Activated naive CD4-positive, alpha-beta T cell treated with anti-CD3 and anti-CD28 coated beads for 36 hours (primary cell): ENCODE measurements around the gene PTER. TPM values are rescaled to one million over a fixed set of nuclear protein-coding genes. Genes with fewer than 3 reads are reported as not detected.

Experiments
- CTCF ChIA-PET: fragments of 350-600 bp; sonication (Branson Sonifier 250); formaldehyde crosslinking; loops from one replicate; lab custom pipeline; 2021; ENCODE audit warnings: antibody characterized with exemption; lab: Charles Lee
- DNase-seq: peaks from one replicate; pipeline ENCODE4 v3.0.0-alpha.2; 2020
- H3K27ac Mint-ChIP-seq: one replicate; pipeline ENCODE4 v1.8.0; 2021; ENCODE audit warnings: mild to moderate bottlenecking, mixed read lengths
- H3K27me3 Mint-ChIP-seq: one replicate; pipeline ENCODE4 v1.8.0; 2021; ENCODE audit warnings: low read depth, mixed read lengths
- H3K36me3 Mint-ChIP-seq: one replicate; pipeline ENCODE4 v1.8.0; 2021; ENCODE audit warnings: low read depth, mixed read lengths
- H3K4me1 Mint-ChIP-seq: one replicate; pipeline ENCODE4 v1.8.0; 2021; ENCODE audit warnings: low read depth, mixed read lengths
- H3K4me3 Mint-ChIP-seq: one replicate; pipeline ENCODE4 v1.8.0; 2021; ENCODE audit warnings: mild to moderate bottlenecking, moderate library complexity, mixed read lengths
- H3K9me3 Mint-ChIP-seq: one replicate; pipeline ENCODE4 v1.8.0; 2021; ENCODE audit warnings: mixed read lengths
- intact Hi-C: fragments of 100-400 bp; cut with micrococcal nuclease; formaldehyde crosslinking; loops from one replicate; pipeline ENCODE4 v1.15.1; 2023
- total RNA-seq, 2 experiments: library from RNA; stranded (reverse); gene quantifications; one replicate each; pipeline ENCODE4 v1.2.3, GENCODE V29; 2021

Gene PTER
- total RNA-seq, 2 experiments from 2014 or later = 15.0 to 16.7 TPM

GRCh38 chr10:16519908-16520861 lies 83.4 kb downstream of the PTER start:
- H3K4me1 Mint-ChIP-seq = peaks cover 6% of the 10 kb centered on the region
- intact Hi-C loops = loop anchor here (2.0 kb wide), 2 partner anchors 259 to 403 kb away; no protein-coding TSS in a partner anchor
- H3K27ac Mint-ChIP-seq = no peak overlapping the region
- DNase-seq = peak; percentile 33
- H3K27me3 Mint-ChIP-seq = peaks cover 41% of the 10 kb centered on the region
- H3K4me3 Mint-ChIP-seq = peak overlapping the region; percentile 73
- no peaks in the 10 kb centered on the region for H3K9me3 Mint-ChIP-seq
- CTCF ChIA-PET = no interaction called here
- H3K36me3 Mint-ChIP-seq = no peaks in the 10 kb centered on the region

GRCh38 chr10:16520900-16521299 lies 84.1 kb downstream of the PTER start:
- H3K27me3 Mint-ChIP-seq = peaks cover 41% of the 10 kb centered on the region
- H3K4me1 Mint-ChIP-seq = peaks cover 6% of the 10 kb centered on the region
- H3K27ac Mint-ChIP-seq = no peak overlapping the region
- DNase-seq = peak; percentile 56
- no peaks in the 10 kb centered on the region for H3K36me3 Mint-ChIP-seq
- CTCF ChIA-PET = interaction anchor here (0.6 to 0.7 kb wide), 2 partner anchors 269 to 854 kb away, joined by 3 to 5 read pairs; no protein-coding TSS in a partner anchor
- no peaks in the 10 kb centered on the region for H3K9me3 Mint-ChIP-seq
- intact Hi-C loops = loop anchor here (1.0 to 2.0 kb wide), 4 partner anchors 84 to 404 kb away; partner anchors contain the start of gene PTER
- H3K4me3 Mint-ChIP-seq = peak overlapping the region; percentile 62

GRCh38 chr10:16521311-16522016 lies 84.7 kb downstream of the PTER start, which contains the start of gene C1QL3:
TSS of gene C1QL3 (minus strand) at chr10:16521879. CDS start at chr10:16521065, 814 bp downstream.
- Mint-ChIP-seq H3K27ac (no peak within 1 kb of the TSS), H3K4me1 (peaks cover 6% of the 10 kb centered on the region), H3K4me3 (peak within 1 kb of the TSS; percentile 77), H3K36me3 (no peaks in the 10 kb centered on the region), H3K27me3 (peaks cover 41% of the 10 kb centered on the region), H3K9me3 (no peaks in the 10 kb centered on the region)
- CTCF ChIA-PET = interaction anchor here (0.6 to 0.7 kb wide), 3 partner anchors 269 to 1104 kb away, joined by 3 to 5 read pairs (median 3); no protein-coding TSS in a partner anchor
- intact Hi-C loops = loop anchor here (1.0 to 2.0 kb wide), 4 partner anchors 84 to 405 kb away; partner anchors contain the start of gene PTER
- peak; percentile 53 for DNase-seq

- CTCF ChIA-PET = no interaction called here
- intact Hi-C loops = no loop called here
These were observed 90.6 kb downstream of the PTER start for GRCh38 chr10:16527452-16527851.

GRCh38 chr10:16529853-16530252 lies 93.0 kb downstream of the PTER start:
- no peak overlapping the region for H3K4me3 Mint-ChIP-seq
- no peaks in the 10 kb centered on the region for H3K9me3 Mint-ChIP-seq
- peaks cover 16% of the 10 kb centered on the region for H3K27me3 Mint-ChIP-seq
- H3K4me1 Mint-ChIP-seq = no peaks in the 10 kb centered on the region
- H3K36me3 Mint-ChIP-seq = peaks cover 2% of the 10 kb centered on the region
- intact Hi-C loops = no loop called here
- no peak for DNase-seq
- CTCF ChIA-PET = no interaction called here
- H3K27ac Mint-ChIP-seq = no peak overlapping the region

More at GRCh38 chr10:16527452-16527851, 90.6 kb downstream of the PTER start:
- no peak overlapping the region for H3K27ac Mint-ChIP-seq
- peaks cover 34% of the 10 kb centered on the region for H3K27me3 Mint-ChIP-seq
- H3K4me3 Mint-ChIP-seq = no peak overlapping the region
- DNase-seq = no peak
- no peaks in the 10 kb centered on the region for H3K4me1 Mint-ChIP-seq
- peaks cover 2% of the 10 kb centered on the region for H3K36me3 Mint-ChIP-seq
- no peaks in the 10 kb centered on the region for H3K9me3 Mint-ChIP-seq

GRCh38 chr10:16536155-16536554 lies 99.3 kb downstream of the PTER start:
- Mint-ChIP-seq H3K36me3 (no peaks in the 10 kb centered on the region), H3K27ac (no peak overlapping the region), H3K4me1 (no peaks in the 10 kb centered on the region), H3K4me3 (no peak overlapping the region), H3K27me3 (peaks cover 7% of the 10 kb centered on the region), H3K9me3 (no peaks in the 10 kb centered on the region)
- DNase-seq = no peak
- CTCF ChIA-PET = interaction anchor here (0.9 kb wide), 1 partner anchor 9 kb away, joined by 3 read pairs; no protein-coding TSS in a partner anchor
- intact Hi-C loops = no loop called here

- CTCF ChIA-PET = interaction anchor here (0.6 kb wide), 1 partner anchor 20 kb away, joined by 5 read pairs; no protein-coding TSS in a partner anchor
- H3K36me3 Mint-ChIP-seq = no peaks in the 10 kb centered on the region
- H3K9me3 Mint-ChIP-seq = no peaks in the 10 kb centered on the region
- intact Hi-C loops = loop anchor here (2.0 to 10.0 kb wide), 3 partner anchors 229 to 641 kb away; no protein-coding TSS in a partner anchor
- no peak for DNase-seq
- H3K27me3 Mint-ChIP-seq = peaks cover 17% of the 10 kb centered on the region
- H3K27ac Mint-ChIP-seq = no peak overlapping the region
- no peaks in the 10 kb centered on the region for H3K4me1 Mint-ChIP-seq
- H3K4me3 Mint-ChIP-seq = no peak overlapping the region
These were observed 107.3 kb downstream of the PTER start for GRCh38 chr10:16544099-16544498.

GRCh38 chr10:16544591-16544990 lies 107.8 kb downstream of the PTER start:
- H3K4me1 Mint-ChIP-seq = no peaks in the 10 kb centered on the region
- no peak overlapping the region for H3K4me3 Mint-ChIP-seq
- H3K9me3 Mint-ChIP-seq = no peaks in the 10 kb centered on the region
- H3K27me3 Mint-ChIP-seq = peaks cover 19% of the 10 kb centered on the region
- H3K36me3 Mint-ChIP-seq = no peaks in the 10 kb centered on the region
- intact Hi-C loops = loop anchor here (2.0 to 10.0 kb wide), 3 partner anchors 230 to 642 kb away; no protein-coding TSS in a partner anchor
- DNase-seq = no peak
- no peak overlapping the region for H3K27ac Mint-ChIP-seq
- CTCF ChIA-PET = interaction anchor here (0.6 to 1.6 kb wide), 5 partner anchors 8 to 1139 kb away, joined by 3 to 5 read pairs (median 3); no protein-coding TSS in a partner anchor

- H3K36me3 Mint-ChIP-seq = no peaks in the 10 kb centered on the region
- intact Hi-C loops = loop anchor here (1.0 to 10.0 kb wide), 5 partner anchors 230 to 666 kb away; no protein-coding TSS in a partner anchor
- H3K9me3 Mint-ChIP-seq = no peaks in the 10 kb centered on the region
- peak; percentile 22 for DNase-seq
- peaks cover 16% of the 10 kb centered on the region for H3K27me3 Mint-ChIP-seq
- CTCF ChIA-PET = interaction anchor here (0.6 to 1.6 kb wide), 4 partner anchors 9 to 1140 kb away, joined by 3 to 4 read pairs (median 3); no protein-coding TSS in a partner anchor
- H3K4me3 Mint-ChIP-seq = no peak overlapping the region
- H3K4me1 Mint-ChIP-seq = no peaks in the 10 kb centered on the region
- H3K27ac Mint-ChIP-seq = no peak overlapping the region
These were observed 108.4 kb downstream of the PTER start for GRCh38 chr10:16545116-16545736.

GRCh38 chr10:16547973-16548372 lies 111.2 kb downstream of the PTER start:
- H3K27me3 Mint-ChIP-seq = peaks cover 16% of the 10 kb centered on the region
- no peaks in the 10 kb centered on the region for H3K9me3 Mint-ChIP-seq
- H3K4me1 Mint-ChIP-seq = no peaks in the 10 kb centered on the region
- CTCF ChIA-PET = no interaction called here
- no peak overlapping the region for H3K4me3 Mint-ChIP-seq
- intact Hi-C loops = loop anchor here (10.0 kb wide), 1 partner anchor 233 kb away; no protein-coding TSS in a partner anchor
- no peaks in the 10 kb centered on the region for H3K36me3 Mint-ChIP-seq
- DNase-seq = no peak
- no peak overlapping the region for H3K27ac Mint-ChIP-seq

GRCh38 chr10:16559236-16559773 lies 122.5 kb downstream of the PTER start:
- no peak overlapping the region for H3K27ac Mint-ChIP-seq
- no peak overlapping the region for H3K4me3 Mint-ChIP-seq
- H3K9me3 Mint-ChIP-seq = no peaks in the 10 kb centered on the region
- H3K36me3 Mint-ChIP-seq = no peaks in the 10 kb centered on the region
- no peaks in the 10 kb centered on the region for H3K4me1 Mint-ChIP-seq
- CTCF ChIA-PET = no interaction called here
- no peak for DNase-seq
- H3K27me3 Mint-ChIP-seq = peaks cover 32% of the 10 kb centered on the region
- intact Hi-C loops = no loop called here
